DND-41 (cell line): Measurements from ENCODE around the gene CDH23.

Experiments used
- EZH2 ChIP-seq: IDR thresholded peaks from 3 replicates; pipeline ENCODE4 v1.6.1; 2012; ENCODE audit warnings: borderline replicate concordance, low read depth, mild to moderate bottlenecking, moderate library complexity, low read length, inconsistent platforms; ENCODE audit not compliant: severe bottlenecking
- TF ChIP-seq, protein P1 (sequence below): IDR thresholded peaks from 2 replicates; pipeline ENCODE4 v1.5.1; 2012; ENCODE audit warnings: borderline replicate concordance, low read length, moderate library complexity, mild to moderate bottlenecking; ENCODE audit not compliant: poor library complexity, severe bottlenecking; ENCODE audit errors: extremely low read depth

DNA sequence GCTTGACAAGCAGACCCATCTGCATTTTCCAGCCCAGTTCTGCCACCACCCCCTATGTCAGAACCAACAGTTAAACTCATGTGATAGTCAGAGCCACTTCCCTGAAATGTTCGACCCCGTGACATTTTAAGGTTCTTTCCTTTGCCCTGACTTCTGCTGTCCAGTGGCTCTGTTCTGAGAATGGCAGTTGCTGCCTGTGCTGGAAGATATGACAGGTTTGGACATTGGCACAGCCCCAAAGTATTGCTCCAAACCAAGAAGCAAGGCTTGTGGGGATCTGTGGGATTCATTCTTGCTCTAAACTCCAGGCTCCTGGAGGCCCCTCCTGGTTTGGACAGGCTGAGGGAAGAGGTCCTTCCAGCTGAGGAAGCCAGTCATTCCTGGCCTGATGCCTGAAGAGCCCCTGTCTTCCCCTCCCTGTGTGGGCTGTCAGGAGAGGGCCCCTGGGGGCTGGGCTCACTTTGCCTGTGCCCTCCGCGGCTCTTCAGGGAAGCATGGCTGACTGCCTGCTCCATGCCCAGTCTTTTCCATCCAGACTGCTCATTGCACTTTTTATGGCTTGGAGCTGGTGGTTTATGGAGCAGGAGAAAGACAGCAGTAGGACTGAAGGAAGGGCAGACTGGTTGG lies 138.0 kb downstream of the CDH23 start:
- no peak for TF ChIP-seq EZH2
- TF ChIP-seq, protein P1, sequence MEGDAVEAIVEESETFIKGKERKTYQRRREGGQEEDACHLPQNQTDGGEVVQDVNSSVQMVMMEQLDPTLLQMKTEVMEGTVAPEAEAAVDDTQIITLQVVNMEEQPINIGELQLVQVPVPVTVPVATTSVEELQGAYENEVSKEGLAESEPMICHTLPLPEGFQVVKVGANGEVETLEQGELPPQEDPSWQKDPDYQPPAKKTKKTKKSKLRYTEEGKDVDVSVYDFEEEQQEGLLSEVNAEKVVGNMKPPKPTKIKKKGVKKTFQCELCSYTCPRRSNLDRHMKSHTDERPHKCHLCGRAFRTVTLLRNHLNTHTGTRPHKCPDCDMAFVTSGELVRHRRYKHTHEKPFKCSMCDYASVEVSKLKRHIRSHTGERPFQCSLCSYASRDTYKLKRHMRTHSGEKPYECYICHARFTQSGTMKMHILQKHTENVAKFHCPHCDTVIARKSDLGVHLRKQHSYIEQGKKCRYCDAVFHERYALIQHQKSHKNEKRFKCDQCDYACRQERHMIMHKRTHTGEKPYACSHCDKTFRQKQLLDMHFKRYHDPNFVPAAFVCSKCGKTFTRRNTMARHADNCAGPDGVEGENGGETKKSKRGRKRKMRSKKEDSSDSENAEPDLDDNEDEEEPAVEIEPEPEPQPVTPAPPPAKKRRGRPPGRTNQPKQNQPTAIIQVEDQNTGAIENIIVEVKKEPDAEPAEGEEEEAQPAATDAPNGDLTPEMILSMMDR: no peak
